ENCODE results near the gene SLC25A1. TPM values are rescaled to one million over a fixed set of nuclear protein-coding genes. Genes with fewer than 3 reads are reported as not detected.

The SLC25A1 gene
- total RNA-seq, 1 donor from 2014 or later = 50.3 TPM

DNA sequence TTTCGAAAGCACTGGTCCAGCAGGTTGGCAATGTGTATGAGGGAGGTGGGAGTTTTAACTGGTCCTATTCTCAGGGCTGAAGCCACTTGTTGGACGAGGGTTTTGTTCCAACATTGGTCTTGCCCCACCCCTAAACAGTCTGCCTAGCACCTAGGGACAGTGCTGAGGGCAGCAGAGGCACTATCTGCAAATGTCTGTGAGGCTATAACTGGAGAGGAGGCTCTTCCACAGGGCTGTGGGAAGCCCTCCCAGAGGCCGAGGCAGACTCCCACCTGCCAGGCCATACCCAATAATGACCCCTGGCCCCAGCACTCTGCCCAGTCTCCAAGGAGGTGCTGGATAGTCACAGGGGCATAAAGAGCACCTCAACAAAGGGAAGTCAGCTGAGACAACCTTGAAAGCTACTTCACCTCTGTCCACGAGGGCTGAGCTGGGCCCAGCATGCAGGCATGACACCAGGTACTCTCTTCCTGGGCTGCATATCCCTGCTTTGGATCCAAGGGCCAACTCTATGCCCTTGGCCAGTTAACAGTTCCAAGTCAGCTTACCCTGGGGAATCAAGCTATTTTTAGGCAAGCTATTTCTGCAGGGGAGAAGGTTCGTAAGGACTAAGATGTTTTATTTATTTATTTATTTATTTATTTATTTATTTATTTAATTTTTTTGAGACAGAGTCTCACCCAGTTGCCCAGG lies 40.2 kb upstream of the SLC25A1 start:
- no peak overlapping the region for H3K27ac ChIP-seq
- H3K9me3 ChIP-seq = no peaks in the 10 kb centered on the region
- H3K4me1 ChIP-seq = no peaks in the 10 kb centered on the region
- peaks cover 27% of the 10 kb centered on the region for H3K36me3 ChIP-seq
- H3K4me3 ChIP-seq = no peak overlapping the region
- no peaks in the 10 kb centered on the region for H3K27me3 ChIP-seq (ENCODE audit: low read depth)
- DNase-seq = no peak
- peak in 1 of 2 donors; percentile 18 for ATAC-seq
- intact Hi-C loops (cut with DNase I) = no loop called here
- TF ChIP-seq CTCF (IDR thresholded peaks at IDR 0.05) = no peak

GRCh38 chr22:19216579-19216978 lies 38.0 kb upstream of the SLC25A1 start:
- peaks cover 15% of the 10 kb centered on the region for H3K36me3 ChIP-seq
- no peak for ATAC-seq
- no peaks in the 10 kb centered on the region for H3K27me3 ChIP-seq (ENCODE audit: low read depth)
- H3K4me3 ChIP-seq = no peak overlapping the region
- H3K9me3 ChIP-seq = no peaks in the 10 kb centered on the region
- H3K27ac ChIP-seq = no peak overlapping the region
- no peaks in the 10 kb centered on the region for H3K4me1 ChIP-seq
- intact Hi-C loops (cut with DNase I) = no loop called here
- DNase-seq = no peak
- no peak for TF ChIP-seq CTCF (IDR thresholded peaks at IDR 0.05)

GRCh38 chr22:19215360-19215759 lies 36.8 kb upstream of the SLC25A1 start:
- DNase-seq (no peak), ATAC-seq (no peak)
- H3K27ac ChIP-seq = no peak overlapping the region
- H3K4me1 ChIP-seq = no peaks in the 10 kb centered on the region
- H3K9me3 ChIP-seq = no peaks in the 10 kb centered on the region
- intact Hi-C loops (cut with DNase I) = no loop called here
- no peak overlapping the region for H3K4me3 ChIP-seq
- no peak for TF ChIP-seq CTCF (IDR thresholded peaks at IDR 0.05)
- H3K36me3 ChIP-seq = peaks cover 4% of the 10 kb centered on the region
- no peaks in the 10 kb centered on the region for H3K27me3 ChIP-seq (ENCODE audit: low read depth)

GRCh38 chr22:19214078-19214473 lies 35.5 kb upstream of the SLC25A1 start:
- H3K36me3 ChIP-seq = peaks cover 13% of the 10 kb centered on the region
- no peak for TF ChIP-seq CTCF (IDR thresholded peaks at IDR 0.05)
- no peak overlapping the region for H3K27ac ChIP-seq
- H3K27me3 ChIP-seq (ENCODE audit: low read depth) = no peaks in the 10 kb centered on the region
- DNase-seq (no peak), ATAC-seq (peak; percentile 41 to 43)
- H3K4me1 ChIP-seq = no peaks in the 10 kb centered on the region
- no peak overlapping the region for H3K4me3 ChIP-seq
- H3K9me3 ChIP-seq = no peaks in the 10 kb centered on the region
- intact Hi-C loops (cut with DNase I) = no loop called here

DNA sequence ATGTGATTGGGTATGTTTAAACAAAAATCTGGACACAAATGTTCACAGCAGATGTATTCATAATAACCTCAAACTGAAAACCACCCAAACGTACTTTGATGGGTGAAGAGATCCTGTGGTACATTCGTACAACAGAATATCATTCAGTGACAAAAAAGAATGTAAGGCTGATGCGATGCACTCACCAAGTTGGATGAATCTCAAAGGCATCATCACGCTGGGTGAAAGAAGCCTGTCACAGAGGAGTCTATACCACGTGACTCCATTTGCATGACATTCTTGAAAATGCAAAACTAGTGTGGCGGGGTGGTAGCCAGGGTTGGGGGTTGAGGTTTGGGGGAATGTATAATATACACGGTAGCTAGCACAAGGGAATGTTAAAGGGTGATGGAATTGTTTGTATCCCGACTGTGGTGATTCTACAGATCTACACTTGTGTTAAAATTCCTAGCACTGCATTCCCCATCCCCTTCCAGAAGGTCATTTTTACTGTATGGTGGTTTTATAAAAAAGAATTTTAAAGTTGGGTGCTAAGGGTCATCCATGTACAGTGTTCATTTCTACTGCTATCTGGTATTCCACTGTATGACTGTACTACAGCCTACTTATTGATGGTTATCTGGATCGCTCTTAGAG lies 35.0 kb upstream of the SLC25A1 start:
- DNase-seq (no peak), ATAC-seq (no peak)
- TF ChIP-seq CTCF (IDR thresholded peaks at IDR 0.05) = no peak
- Histone ChIP-seq H3K4me1 (no peaks in the 10 kb centered on the region), H3K9me3 (no peaks in the 10 kb centered on the region), H3K27ac (no peak overlapping the region), H3K27me3 (ENCODE audit: low read depth) (no peaks in the 10 kb centered on the region), H3K36me3 (peaks cover 13% of the 10 kb centered on the region), H3K4me3 (no peak overlapping the region)
- intact Hi-C loops (cut with DNase I) = no loop called here

All from lower lobe of right lung (tissue), 2 donors.